GM12891 (cell line): ENCODE data around the gene TCP11.

Experiments
- POLR2A ChIP-seq: IDR thresholded peaks from 2 replicates; pipeline ENCODE4 v1.6.1; 2011; ENCODE audit warnings: low read depth, low read length, control low read depth
- POLR2AphosphoS5 ChIP-seq: IDR thresholded peaks from 2 replicates; pipeline ENCODE4 v1.6.1; 2011; ENCODE audit warnings: low read depth, low read length, control low read depth
- SPI1 ChIP-seq: IDR thresholded peaks from 2 replicates; pipeline ENCODE4 v1.6.1; 2011; ENCODE audit warnings: low read depth, low read length, control low read depth
- TAF1 ChIP-seq: IDR thresholded peaks from 2 replicates; pipeline ENCODE4 v1.6.1; 2011; ENCODE audit warnings: low read depth, low read length, control low read depth

DNA sequence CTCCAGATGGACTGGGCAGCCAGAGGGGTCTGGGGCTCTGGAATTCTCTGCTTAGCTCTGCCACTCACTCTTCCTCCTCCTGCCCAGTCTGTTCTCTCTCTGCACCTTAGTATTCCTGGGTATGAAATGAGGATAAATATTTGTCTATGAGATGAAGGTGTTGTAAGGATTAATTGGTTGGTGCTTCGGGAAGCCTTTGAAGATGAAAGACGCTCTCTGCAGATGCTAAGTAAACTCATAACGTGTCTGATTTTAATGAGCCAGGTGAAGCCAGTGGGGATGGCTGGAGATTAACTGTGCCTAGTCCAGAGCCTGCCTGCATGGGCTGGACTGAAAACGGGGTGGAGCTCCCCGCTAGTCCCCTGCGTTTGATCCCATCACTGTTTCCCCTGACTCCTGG lies 23.1 kb upstream of the TCP11 start:
- TF ChIP-seq TAF1 (no peak), POLR2AphosphoS5 (no peak), POLR2A (no peak), SPI1 (no peak)
